Stimulated activated CD4-positive, alpha-beta T cell treated with anti-CD3 and anti-CD28 coated beads, Interleukin-15, amount 100 ng/mL, for 1 hour (primary cell): Measurements from ENCODE around the gene GDF2.

Experiments used
- DNase-seq, 2 donors: peaks; one replicate each; pipeline ENCODE4 v3.0.0-alpha.2; 2020; ENCODE audit warnings: low read depth in 1 of 2, low spot score in 1 of 2

The GDF2 gene

DNA sequence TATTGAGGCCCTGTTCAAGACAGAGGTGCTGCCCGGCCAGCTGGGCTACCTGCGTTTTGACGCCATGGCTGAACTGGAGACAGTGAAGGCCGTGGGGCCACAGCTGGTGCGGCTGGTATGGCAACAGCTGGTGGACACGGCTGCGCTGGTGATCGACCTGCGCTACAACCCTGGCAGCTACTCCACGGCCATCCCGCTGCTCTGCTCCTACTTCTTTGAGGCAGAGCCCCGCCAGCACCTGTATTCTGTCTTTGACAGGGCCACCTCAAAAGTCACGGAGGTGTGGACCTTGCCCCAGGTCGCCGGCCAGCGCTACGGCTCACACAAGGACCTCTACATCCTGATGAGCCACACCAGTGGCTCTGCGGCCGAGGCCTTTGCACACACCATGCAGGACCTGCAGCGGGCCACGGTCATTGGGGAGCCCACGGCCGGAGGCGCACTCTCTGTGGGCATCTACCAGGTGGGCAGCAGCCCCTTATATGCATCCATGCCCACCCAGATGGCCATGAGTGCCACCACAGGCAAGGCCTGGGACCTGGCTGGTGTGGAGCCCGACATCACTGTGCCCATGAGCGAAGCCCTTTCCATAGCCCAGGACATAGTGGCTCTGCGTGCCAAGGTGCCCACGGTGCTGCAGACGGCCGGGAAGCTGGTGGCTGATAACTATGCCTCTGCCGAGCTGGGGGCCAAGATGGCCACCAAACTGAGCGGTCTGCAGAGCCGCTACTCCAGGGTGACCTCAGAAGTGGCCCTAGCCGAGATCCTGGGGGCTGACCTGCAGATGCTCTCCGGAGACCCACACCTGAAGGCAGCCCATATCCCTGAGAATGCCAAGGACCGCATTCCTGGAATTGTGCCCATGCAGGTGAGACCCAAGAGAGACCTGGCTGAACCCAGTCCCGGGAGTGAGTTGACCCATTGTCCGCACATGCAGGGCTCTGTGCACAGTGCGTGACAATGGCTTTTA lies 28.7 kb downstream of the GDF2 start:
- DNase-seq = no peak

DNA sequence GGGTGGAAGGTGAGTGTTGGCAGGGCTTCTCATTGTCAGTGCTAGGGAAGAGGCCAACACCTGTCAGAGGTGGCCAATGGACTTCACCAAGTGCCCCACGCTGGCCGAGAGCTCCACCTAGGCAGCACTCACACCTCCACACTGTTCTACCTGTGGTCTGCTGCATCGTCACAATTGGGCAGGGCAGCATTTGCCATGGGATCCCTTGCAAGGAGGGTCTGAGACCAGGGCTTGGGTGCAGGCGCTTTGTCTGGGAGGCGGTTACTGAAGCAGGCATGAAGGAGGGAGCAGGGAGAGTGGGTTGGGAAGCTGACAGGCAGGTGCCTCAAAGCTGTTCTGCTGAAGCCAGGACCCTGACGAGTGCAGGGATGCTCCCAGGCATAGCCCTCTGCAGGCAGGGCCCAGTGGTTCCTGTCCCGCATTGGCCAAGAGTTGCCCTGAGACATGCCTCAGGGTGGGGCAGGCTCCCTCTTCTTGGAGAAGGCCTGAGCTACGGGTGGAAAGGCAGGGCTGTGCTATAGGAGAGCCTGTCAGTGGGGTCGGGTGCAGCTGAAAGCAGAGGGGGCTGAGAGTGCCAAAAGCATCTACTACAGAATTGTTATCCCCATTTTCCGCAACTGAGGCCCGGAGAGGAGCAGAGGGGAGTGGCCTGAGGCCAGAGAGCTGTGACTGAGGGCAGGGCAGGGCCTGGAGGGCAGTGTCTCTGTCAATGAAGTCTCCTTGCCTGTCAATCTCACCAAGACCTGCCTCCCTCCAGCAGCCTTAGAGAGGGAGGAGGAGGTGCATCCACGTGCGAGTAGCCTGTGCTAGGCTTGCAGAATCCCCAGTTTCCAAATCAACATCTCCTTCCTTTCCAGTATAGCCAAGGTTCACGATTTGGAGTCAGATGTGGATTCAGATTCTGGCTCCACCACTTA lies 29.9 kb downstream of the GDF2 start:
- DNase-seq = no peak

DNA sequence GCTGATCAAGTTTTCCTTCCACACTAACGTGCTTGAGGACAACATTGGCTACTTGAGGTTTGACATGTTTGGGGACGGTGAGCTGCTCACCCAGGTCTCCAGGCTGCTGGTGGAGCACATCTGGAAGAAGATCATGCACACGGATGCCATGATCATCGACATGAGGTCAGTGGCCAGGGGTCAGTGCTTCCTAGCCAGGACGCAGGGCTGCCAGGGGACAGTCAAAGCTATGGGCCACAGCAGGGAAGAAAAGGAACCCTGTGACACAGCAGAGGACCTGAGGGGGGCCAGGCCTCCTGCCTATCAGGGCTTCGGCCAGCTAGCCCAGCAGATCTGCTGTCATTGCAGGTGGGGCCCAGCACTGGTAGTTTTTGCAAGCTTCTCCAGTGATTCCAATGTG lies 31.1 kb downstream of the GDF2 start:
- DNase-seq = no peak

DNA sequence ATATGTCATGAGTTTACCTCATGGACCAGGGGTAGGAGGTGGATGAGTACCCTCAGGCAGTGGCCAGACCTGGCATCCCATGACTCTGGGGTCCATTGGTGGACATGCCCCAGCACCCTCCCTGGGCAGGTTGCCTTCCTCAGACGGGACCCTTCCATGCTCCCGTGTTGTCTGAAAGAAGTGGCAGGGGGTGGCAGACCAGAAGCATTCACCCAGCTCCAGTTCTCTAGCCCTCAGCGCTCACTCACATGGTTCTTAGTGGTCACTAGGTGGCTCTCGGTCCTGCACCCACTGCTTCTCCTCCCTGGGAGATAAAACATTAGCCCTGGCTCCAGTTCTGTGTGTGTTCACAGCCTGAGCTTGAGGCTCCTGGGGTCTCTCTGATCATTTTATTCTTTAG lies 31.9 kb downstream of the GDF2 start:
- DNase-seq = no peak

DNA sequence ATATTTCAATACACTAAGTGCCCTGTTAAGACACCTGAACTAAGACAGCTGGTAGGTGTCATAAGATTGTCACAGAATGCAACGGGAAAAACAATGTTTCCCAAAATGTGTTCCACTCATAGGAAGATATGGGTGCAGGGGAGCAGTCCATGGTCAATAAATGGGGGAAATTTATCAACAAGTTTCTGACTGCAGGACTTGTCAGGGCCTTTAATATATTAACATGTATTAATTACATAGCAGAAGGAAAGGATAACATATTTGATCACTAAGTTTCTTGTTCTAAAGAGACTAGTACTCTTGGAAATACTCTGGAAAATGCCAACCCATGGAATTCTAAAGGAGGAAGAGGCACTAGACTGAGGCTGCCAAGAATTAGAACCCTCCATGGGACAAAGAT lies 32.6 kb downstream of the GDF2 start:
- DNase-seq = no peak

DNA sequence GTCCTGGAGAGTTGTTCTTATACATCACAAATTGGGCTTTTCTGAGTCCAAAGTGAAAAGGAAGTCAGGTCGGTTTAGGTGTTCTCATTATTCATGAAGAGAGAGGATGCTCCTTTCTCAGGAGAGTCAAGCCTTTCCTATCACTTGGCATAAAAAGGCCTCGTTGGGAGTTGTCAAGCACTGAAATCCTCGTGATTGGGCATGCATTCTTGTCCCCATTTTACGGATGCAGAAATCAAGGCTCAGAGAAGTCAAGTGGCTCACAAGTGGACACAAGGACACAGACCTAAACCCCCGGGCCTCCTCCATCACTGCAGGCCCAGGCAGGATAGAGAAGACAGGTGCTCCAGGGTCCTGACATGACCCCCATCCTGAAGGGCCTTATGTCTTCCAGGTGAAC lies 34.5 kb downstream of the GDF2 start:
- DNase-seq = no peak

DNA sequence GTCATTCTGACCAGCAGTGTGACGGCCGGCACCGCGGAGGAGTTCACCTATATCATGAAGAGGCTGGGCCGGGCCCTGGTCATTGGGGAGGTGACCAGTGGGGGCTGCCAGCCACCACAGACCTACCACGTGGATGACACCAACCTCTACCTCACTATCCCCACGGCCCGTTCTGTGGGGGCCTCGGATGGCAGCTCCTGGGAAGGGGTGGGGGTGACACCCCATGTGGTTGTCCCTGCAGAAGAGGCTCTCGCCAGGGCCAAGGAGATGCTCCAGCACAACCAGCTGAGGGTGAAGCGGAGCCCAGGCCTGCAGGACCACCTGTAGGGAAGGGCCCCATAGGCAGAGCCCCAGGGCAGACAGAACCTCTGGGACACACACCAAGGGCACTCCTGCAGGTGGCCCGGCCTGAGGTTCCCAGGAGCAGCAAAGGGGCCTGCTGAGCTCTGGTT lies 34.9 kb downstream of the GDF2 start:
- no peak for DNase-seq

DNA sequence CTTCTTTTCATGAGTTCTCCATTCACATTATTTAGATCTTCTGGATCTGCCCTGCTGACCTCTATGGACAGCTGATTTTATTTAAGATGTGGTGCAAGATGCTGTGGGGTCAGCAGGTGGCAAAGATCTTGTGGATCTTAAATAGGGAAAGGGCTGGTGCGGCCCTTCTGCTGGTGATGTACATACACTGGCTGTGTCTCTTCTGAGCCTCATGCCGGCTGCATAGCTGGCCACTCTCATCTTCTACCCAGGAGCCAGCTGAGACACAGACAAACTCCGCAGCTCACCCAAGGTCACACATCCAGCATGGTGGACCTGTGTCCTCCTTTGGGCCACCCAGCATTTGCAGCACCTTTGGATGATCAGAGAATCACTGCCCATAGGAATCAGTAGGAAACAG lies 35.7 kb downstream of the GDF2 start:
- no peak for DNase-seq

DNA sequence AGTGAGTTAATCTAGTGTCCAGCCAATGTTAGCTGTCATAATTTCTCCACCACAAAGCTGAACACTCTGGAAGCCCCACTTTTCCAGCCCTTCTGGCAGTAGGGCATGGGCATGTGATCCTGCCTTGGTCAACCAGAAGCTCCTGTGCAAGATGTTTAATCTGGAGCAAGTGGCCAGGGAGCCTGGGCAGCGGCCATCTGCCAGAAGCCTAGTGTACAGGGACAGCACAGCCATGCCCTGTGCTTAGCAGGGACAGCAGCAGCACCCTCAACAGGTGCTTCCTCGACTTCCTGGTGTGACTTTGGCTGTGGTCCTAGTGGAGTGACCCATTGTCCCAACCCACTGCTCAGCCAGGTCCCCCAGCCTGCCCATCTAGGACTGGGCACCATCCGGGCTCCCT lies 36.2 kb downstream of the GDF2 start:
- no peak for DNase-seq

DNA sequence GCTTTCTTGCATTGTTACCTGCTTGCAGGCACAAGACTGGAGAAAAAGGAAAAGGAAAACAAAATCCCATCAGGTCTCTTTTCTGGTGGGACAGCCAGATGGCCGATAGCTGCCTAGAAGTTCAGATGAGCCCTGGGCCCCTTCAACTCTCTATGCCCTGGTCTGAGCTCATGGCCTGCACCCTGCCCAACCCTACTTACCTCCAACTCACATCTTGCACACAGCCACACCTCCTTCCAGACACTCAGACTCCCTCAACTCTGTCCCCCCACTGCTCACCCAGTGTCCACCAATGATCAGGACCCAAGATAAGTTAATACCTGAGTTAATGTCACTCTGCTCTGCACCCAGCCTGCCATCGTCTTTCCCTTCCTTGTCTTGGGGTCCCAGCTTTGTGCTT lies 36.8 kb downstream of the GDF2 start:
- DNase-seq = no peak

DNA sequence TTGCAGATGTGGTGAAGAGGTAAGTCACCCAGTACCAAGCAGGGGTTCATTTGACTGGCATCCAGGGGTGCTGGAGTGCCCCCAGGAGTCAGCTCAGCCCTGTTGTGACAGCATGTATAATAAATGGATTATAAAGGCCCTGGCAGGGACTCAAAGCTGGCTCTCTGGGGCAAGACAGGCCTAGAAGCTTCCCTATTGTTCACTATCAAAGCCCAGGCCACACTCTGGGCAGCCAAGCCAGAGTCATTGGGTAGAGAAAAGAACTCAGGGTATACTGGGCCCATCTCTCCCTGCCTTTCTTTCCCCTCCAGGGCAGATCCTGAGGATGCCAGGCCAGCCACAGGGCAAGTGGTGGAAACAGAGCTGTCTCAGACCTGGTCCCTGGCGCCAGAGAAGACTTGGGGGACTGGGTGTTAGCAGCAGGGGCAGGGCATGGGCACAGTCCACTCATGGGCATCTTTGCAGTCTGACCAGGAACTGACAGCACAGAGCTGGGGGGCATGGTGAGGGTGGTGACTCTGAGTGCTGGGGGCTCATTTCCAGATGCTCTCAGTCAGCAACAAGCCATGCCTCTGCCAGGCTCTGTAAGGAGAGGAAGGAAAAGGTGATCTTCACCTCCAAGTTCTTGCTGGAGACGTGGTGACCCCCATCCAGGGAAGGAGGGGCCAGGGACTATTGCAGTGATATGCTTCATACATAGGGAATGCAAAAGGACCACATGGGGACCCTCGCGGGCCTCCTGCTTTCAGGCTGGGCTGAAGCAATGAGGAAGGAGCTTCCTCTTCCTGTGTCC lies 37.6 kb downstream of the GDF2 start:
- DNase-seq = no peak

DNA sequence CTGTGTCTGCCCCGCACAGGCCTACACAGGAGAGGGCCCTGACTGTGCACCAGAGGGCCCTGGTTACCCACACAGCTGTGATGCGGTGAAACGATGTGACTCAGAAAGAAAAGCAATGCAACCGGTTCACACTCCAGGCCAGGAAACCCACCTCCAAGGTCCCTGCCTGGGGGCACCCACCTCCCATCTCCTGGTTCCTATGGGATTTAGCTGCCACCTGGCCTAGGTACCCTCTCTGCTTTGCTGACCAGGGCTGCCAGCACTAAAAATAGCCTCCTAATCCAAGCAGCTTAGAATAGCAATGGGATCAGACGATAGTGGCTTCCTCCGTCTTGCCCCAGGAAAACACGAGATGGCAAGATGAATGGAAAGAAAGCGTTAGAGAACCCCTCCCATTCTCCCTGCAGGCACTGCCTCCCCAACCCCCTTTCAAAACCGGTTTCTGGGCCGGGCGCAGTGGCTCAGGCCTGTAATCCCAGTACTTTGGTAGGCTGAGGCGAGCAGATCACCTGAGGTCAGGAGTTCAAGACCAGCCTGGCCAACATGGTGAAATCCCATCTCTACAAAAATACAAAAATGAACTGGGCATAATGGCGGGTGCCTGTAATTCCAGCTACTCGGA lies 38.3 kb downstream of the GDF2 start:
- no peak for DNase-seq

DNA sequence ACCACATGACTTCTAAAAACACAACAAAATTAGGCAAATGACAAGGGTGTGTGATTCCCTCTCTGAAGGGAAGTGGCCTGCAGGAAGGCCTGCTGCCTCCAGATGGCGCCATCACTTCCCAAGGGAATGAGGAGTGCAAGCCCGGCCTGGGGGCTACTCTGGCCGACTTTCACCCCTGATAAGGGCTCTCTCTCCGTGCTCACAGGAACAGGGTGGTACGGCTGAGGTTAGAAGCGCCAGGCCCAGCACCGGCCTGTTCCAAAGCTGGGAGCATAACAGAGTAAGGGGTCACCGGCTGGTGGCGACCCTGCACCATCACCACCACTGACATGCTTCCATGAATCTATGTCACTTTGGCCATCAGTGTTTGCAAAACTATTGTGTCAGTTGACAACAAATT lies 39.0 kb downstream of the GDF2 start:
- no peak for DNase-seq

DNA sequence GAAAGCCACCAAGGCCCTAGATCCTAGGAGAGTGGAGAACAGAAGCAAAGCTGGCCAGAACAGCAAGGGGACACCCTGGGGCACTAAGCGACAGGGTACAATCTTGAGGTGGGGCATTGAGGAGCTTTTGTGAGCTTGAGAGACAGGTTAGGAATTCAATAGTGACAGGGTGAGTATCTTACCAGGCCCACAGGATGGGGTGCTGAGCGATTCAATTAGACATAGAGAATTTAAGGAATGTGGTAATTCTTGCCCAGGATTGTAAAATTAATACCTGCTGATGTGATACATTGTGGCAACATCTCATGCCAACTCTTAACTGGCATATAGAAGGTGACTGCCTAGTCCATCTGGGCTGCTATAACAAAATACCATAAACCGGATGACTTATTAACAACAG lies 39.9 kb downstream of the GDF2 start:
- DNase-seq = no peak

DNA sequence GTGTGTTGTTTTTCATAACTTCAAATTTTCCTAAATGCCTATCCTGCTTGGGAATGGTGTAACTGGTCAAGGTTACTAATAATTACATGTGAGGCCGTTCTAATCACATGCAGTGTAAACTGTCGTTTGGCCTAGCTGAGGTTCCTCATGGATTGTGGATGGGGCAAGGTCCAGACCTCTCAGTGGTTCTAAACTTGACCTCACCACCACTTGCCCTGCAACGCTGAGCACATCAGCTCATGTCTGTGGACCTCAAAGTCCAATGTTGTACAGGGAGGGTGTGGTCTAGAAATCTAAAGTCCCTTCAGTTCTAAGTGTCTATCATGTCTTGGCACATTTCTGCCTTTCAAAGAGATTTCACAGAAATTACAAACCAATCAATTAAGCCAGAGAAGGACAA lies 41.5 kb downstream of the GDF2 start:
- DNase-seq = no peak

DNA sequence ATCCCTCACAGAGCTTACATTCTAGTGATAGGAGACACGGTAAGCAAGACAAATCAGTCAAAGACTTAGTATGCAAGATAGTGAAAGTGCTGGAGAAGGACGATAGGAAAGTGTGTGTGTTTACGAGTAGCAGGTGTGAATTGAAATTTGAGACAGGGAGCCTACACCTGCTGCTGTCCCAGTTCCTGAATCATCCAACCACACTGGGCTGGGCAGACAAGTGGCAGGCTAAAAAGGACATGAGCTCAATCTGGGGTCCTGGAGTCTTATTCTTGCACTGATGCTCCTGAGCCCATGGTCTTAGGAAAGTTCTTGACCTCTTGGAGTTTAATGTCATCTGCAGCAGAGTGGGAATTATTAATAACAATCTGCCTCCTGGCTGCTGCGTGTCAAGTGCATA lies 42.1 kb downstream of the GDF2 start:
- DNase-seq = no peak

DNA sequence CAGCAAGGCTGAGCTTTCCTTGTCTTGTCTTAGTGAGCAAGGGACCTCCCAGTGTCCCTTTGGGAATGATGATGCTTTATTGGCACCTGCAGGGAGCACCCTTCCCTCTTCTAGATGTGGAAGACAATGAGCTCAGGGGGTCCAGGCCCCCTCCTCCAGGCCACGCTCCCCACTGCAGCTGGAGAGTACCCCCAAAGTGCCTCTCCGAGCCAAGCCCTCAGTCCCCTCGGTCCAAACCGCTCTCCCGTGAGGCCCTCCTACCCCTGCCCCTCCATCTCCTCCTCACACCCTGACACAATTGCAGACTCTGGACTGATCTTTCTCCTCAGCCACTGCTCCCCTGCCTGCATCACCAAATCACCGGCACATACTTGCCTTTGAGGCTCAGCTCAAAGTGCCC lies 42.7 kb downstream of the GDF2 start:
- no peak for DNase-seq

DNA sequence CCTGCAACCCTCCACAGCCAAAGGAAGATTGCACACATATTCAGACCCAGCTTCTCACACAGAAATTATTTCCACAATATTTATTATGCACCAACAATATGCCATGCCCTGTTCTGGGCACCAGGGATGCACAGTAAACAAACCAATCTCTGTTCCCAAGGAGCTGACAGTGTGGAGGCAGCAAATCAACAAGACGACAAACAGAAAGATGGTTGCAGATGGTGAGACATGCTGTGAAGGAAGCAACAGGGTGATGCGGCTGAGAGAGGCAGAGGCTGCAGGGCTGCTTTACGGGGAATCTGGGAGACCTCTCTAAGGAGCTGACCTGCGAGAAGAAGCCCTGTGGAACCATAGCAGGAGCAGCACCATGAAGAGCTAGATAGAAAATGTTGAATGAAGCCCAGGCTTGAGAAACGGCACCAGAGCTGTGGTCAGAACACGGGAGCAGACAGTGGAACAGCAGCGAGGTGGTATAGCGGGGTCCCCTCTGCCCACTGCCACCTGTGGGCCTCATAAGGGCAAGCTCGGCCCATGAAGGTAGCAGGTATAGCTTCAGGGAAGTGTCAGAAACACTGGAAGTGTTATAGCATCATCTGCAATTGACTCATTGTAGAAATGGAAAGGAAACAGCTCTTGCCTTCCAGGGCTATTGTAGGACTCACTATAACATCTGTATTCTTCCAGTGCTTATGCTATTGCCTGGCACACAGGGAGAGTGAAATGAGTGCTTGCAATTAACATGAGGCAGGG lies 43.4 kb downstream of the GDF2 start:
- no peak for DNase-seq

DNA sequence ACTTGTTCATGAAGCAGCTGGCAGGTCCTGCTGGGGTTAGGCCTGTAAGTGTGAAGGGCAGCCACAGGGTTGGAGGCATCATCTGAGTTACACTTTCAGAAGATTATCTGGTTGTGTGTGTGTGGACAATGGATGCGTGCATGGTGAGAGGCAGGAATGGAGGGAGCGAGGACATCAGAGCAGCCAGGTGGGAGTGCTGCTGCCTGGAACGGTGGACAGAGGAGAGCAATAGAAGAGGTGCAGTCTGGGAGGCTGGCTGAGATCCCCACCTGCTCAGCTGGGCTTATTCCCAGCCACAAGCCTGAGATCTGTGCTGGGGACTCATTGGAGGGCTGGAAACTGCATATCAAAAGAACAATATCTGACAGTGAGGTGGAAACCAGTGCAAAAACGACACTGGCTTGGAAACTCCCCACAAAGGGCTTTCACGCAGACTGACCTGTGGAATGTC lies 44.0 kb downstream of the GDF2 start:
- DNase-seq = no peak
